ENCODE results near the gene BTBD6. TPM values are rescaled to one million over a fixed set of nuclear protein-coding genes. Genes with fewer than 3 reads are reported as not detected.

The BTBD6 gene
- total RNA-seq, 2 donors from 2014 or later, result 34.9 to 36.2 TPM

DNA sequence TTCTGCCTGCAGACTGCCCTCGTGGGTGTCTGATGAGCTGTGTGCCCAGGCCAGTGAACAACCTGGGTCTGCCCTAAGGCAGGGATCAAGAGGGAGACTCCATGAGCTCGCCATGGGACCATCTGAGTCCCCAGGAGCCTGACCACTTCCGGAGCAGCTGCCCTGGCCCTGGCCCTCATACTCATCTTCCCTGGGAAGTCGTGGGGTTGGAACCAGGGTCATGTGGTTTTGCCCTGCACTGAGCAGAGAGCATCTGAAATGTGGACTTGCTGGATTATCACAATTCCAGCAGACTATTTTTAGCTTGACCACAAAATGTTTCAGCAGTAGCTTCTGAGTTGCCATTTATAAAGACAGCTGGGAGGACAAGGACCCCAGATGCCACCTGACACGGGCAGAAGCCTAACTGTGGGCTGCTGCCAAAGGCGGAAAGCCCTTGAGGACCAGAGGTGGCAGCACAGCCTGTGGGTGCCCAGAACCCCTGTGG is 6.7 kb downstream of the BTBD6 start:
- ATAC-seq (no peak), DNase-seq (no peak)
- Mint-ChIP-seq H3K4me1 (peaks cover 17% of the 10 kb centered on the region), H3K36me3 (ENCODE audit: low read depth) (no peaks in the 10 kb centered on the region), H3K27me3 (no peaks in the 10 kb centered on the region), H3K27ac (no peak overlapping the region), H3K4me3 (no peak overlapping the region)
- no peaks in the 10 kb centered on the region for H3K9me3 ChIP-seq (ENCODE audit: control insufficient read depth, low read length, poor library complexity, severe bottlenecking)

DNA sequence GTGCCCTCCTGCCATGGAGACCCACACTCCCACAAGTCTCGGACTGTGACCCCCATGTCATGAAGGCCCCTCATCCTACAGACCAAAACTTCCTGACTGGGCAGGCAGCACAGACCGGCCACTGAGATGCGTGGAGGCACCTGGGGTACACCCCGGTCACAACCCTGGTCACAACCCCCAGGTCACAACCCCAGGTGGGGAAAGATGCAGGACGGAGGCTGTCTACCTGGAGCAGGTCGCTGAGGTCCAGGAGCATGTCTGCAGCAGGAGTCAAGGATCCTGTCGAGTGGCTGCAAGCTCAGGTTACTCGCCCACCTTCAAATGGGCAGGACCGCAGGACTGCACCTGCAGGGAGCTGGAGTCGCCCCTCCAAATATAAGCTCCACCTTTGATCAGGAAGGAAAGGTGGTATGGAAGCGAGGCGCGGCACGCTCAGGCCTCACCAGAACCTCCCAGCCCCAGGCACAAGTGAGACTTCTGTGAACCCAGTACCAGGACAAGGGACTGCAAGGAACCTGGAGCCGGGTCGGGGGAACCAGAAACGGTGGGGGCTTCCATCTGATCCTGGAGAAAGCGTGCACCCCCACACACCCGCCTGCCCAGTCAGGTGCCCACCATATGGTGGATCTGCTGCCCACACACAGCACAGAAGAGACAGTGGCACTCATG is 8.1 kb downstream of the BTBD6 start:
- Mint-ChIP-seq H3K27ac (no peak overlapping the region), H3K36me3 (ENCODE audit: low read depth) (no peaks in the 10 kb centered on the region), H3K4me1 (peaks cover 10% of the 10 kb centered on the region), H3K4me3 (peak overlapping the region; percentile 15), H3K27me3 (no peaks in the 10 kb centered on the region)
- no peak for ATAC-seq
- DNase-seq, result no peak
- H3K9me3 ChIP-seq (ENCODE audit: control insufficient read depth, low read length, poor library complexity, severe bottlenecking), result no peaks in the 10 kb centered on the region

DNA sequence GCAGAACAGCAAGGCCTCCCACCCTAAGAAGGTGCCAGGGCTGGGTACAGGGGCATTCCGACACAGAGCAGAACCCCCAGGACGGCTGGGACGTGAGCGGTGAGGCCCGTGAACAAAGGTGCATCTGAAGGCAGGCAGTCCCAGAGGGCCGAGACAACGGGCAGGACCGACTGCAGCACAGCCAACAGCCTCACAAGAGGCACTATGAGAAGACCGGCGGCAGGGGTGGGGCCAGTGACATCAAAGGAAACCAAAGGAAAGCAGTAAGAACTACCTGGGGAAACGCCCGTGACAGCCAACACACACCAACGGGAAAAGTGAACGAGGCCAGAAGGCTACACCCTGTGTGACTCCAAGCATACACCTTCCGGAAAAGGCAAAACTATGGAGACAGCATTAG is 9.1 kb downstream of the BTBD6 start:
- Mint-ChIP-seq H3K27ac (peak overlapping the region; percentile 11), H3K4me1 (peaks cover 9% of the 10 kb centered on the region), H3K4me3 (peak overlapping the region; percentile 69), H3K36me3 (ENCODE audit: low read depth) (no peaks in the 10 kb centered on the region), H3K27me3 (no peaks in the 10 kb centered on the region)
- ATAC-seq (peak; percentile 71), DNase-seq (no peak)
- no peaks in the 10 kb centered on the region for H3K9me3 ChIP-seq (ENCODE audit: control insufficient read depth, low read length, poor library complexity, severe bottlenecking)

DNA sequence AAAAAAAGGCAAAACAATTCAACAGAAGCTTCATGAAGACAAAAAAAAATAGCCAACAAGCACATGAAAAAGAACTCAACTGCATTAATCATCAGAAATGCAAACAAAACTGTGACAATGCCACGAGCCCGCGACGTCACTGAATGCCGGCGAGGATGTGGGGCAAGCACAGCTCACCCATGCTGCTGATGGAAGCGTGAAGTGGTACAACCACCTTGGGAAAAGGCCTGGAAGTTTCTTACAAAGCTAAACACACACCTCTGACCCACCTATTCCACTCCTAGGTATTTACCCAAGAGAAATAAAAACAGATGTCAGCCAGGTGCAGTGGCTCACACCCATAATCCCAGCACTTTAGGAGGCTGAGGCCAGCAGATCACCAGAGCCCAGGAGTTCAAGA is 10.5 kb downstream of the BTBD6 start:
- Mint-ChIP-seq H3K4me1 (peaks cover 9% of the 10 kb centered on the region), H3K4me3 (no peak overlapping the region), H3K27ac (no peak overlapping the region), H3K36me3 (ENCODE audit: low read depth) (no peaks in the 10 kb centered on the region), H3K27me3 (no peaks in the 10 kb centered on the region)
- no peak for DNase-seq
- ATAC-seq, result no peak
- H3K9me3 ChIP-seq (ENCODE audit: control insufficient read depth, low read length, poor library complexity, severe bottlenecking), result no peaks in the 10 kb centered on the region

DNA sequence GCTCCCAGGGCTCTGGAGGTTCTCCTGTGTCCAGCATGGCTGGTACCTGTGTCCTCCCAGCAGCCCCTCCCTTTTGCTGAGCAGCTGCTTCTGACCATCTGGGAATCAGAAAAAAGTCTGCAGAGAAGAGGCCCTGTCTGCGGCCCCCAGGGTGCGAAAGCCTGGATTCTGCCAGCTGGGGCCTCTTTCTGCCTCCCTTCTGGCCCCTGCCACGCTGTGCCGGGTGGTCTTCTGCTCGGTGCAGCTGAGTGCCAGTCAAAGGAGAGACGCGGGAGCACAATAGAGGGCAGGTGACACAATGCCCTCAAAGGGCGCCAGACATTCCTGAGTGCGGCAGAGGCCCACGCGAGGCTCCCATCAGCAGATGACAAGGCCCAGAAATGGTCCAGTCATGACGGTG is 12.6 kb downstream of the BTBD6 start:
- Mint-ChIP-seq H3K27ac (peak overlapping the region; percentile 16), H3K36me3 (ENCODE audit: low read depth) (no peaks in the 10 kb centered on the region), H3K4me1 (peaks cover 9% of the 10 kb centered on the region)

DNA sequence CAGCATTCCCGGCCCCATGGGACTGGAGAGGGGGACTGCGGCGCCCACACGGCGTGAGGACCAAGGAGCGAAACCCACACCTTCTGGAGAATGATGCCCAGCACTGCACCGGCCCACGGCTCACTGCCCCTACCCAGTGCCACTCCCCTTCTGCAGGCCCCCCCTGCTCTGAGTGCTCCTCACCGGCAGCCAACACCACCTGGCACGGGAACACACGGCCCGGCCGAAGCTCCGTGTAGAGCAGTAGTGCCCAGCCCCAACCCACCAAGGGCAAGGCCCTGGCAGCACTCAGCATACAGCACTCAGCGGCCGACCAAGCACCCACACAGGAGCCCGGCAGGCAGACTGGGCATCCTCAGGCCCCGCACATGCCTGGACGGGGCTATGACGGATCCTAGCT is 13.4 kb downstream of the BTBD6 start:
- H3K4me3 Mint-ChIP-seq, result no peak overlapping the region
- H3K36me3 Mint-ChIP-seq (ENCODE audit: low read depth), result peaks cover 3% of the 10 kb centered on the region
- H3K4me1 Mint-ChIP-seq, result peaks cover 13% of the 10 kb centered on the region
- H3K27ac Mint-ChIP-seq, result peak overlapping the region; percentile 16
- no peaks in the 10 kb centered on the region for H3K9me3 ChIP-seq (ENCODE audit: control insufficient read depth, low read length, poor library complexity, severe bottlenecking)
- no peaks in the 10 kb centered on the region for H3K27me3 Mint-ChIP-seq
- DNase-seq (no peak), ATAC-seq (no peak)

More for the DNA sequence above, 12.6 kb downstream of the BTBD6 start:
- no peaks in the 10 kb centered on the region for H3K9me3 ChIP-seq (ENCODE audit: control insufficient read depth, low read length, poor library complexity, severe bottlenecking)
- DNase-seq (no peak), ATAC-seq (no peak)
- H3K4me3 Mint-ChIP-seq, result no peak overlapping the region
- H3K27me3 Mint-ChIP-seq, result no peaks in the 10 kb centered on the region

DNA sequence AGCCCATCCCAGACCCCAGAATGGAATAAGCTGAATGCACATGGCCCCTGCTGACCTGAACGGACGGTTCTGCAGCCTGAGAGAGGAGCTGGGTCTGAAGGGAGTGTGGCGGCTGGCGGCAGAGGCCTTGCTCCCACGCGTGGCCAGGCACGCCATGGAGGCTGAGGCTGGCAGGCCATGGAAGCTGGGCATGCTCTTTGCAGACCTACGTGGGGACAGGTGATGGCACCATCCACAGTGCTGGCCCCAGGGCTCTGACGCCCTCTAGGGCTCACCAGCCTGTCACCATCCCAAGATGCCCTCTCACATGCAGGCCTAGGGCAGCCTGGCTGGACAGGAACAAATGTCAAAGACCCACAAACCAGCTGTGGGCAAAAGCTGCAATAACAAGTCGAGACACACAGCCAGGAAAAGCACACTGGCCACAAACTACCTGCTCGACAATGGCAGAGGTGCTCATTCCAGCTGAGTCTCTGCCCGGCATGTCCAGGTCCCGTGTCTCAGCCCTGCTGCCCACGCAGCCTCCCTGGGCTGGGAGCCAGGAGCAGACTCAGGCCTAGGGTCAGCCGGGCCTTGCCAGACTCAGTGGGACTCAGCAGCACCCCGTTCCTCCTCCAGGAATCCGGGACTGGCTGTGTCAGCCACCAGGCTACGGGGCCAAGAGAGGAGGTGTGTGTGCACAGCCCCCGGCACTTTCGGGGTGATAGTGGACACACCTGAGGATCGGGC is 19.7 kb downstream of the BTBD6 start:
- H3K9me3 ChIP-seq (ENCODE audit: control insufficient read depth, low read length, poor library complexity, severe bottlenecking), result no peaks in the 10 kb centered on the region
- Mint-ChIP-seq H3K27me3 (no peaks in the 10 kb centered on the region), H3K4me1 (peaks cover 12% of the 10 kb centered on the region), H3K27ac (no peak overlapping the region), H3K36me3 (ENCODE audit: low read depth) (peaks cover 6% of the 10 kb centered on the region), H3K4me3 (no peak overlapping the region)
- DNase-seq (no peak), ATAC-seq (no peak)

DNA sequence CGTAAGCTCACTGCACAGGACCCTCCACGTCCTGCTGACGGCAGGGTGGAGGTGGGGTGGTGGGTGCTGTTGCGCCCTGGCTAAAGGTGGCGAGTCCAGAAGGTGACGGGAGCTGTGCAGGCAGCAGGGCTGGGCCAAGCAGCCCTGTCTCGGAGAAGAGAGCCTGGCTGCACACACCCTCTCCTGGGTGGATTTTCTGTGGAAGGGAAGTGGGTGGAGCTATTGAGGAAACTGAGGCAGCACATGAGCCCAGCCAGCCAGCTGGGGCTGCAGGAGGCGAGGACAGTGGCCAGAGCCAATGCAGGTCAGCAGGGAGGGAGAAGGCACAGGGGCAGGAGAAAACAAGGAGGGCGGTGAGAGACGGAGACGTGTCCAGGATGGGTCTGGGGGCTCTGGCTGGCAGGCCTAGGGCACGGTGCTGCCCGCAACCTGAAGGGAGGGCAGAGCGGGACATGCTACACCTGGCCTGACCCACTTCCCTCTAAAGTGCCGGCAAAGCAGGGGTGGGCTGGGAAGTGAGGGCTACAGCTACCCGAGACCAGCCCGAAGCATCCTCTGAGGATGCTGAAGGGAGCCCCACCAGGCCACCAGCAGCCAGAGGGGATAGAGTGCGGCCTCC is 20.5 kb downstream of the BTBD6 start:
- no peaks in the 10 kb centered on the region for H3K9me3 ChIP-seq (ENCODE audit: control insufficient read depth, low read length, poor library complexity, severe bottlenecking)
- Mint-ChIP-seq H3K27ac (no peak overlapping the region), H3K27me3 (no peaks in the 10 kb centered on the region), H3K4me1 (peaks cover 14% of the 10 kb centered on the region), H3K4me3 (no peak overlapping the region), H3K36me3 (ENCODE audit: low read depth) (peaks cover 6% of the 10 kb centered on the region)
- DNase-seq (no peak), ATAC-seq (no peak)

DNA sequence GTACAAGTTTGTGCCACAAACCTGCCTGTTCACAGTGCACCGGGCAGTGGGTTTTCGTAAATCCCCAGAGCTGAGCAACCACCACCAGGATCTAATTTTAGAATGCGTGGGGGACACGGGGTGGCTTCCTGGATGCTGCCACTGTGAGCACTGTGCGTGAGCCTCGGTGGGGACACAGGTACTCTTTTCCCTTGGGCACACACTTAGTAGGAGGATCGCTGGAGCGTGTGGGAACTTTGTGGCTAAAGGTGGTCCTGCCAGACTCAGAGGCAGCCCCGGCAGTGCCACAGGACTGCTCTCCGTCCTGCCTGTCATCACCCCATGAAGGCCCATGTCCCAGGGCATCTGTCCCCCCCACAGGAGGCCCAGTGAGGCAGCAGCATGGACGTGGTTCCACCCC is 21.1 kb downstream of the BTBD6 start:
- H3K4me1 Mint-ChIP-seq, result peaks cover 17% of the 10 kb centered on the region
- no peaks in the 10 kb centered on the region for H3K9me3 ChIP-seq (ENCODE audit: control insufficient read depth, low read length, poor library complexity, severe bottlenecking)
- H3K36me3 Mint-ChIP-seq (ENCODE audit: low read depth), result peaks cover 6% of the 10 kb centered on the region
- H3K27ac Mint-ChIP-seq, result no peak overlapping the region
- no peak overlapping the region for H3K4me3 Mint-ChIP-seq
- no peaks in the 10 kb centered on the region for H3K27me3 Mint-ChIP-seq
- ATAC-seq (no peak), DNase-seq (no peak)

DNA sequence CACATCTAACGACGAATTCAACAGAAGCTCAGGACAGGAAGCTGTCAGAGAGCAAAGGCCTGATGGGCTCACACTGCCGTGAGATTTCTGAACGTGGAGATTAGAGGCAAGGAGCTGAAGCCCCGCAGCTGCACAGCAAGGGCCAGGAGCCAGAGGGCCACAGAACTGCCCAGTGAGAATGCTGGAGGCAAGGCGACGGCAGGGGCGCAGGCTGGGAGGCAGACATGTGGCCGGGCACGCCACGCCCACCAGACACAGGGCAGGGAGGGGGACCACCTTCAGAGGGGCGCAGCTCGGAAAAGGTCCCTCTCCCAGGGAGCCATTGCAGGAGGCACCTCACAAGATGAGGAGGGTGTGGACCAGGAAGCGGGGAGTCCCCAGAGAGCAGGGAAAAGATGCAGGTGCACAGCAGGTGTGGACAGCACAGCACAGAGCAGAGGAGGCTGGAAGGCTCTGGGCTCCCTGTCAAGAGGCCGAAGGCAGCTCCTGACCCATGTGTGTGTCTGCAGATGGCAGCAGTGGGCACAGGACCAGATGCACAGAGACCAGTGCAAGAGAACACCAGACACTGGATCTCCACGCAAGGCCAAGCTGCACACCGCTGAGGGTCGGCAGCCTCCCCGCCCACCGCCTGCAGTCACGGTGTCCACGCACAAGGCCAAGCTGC is 23.0 kb downstream of the BTBD6 start:
- no peaks in the 10 kb centered on the region for H3K27me3 Mint-ChIP-seq
- peaks cover 17% of the 10 kb centered on the region for H3K4me1 Mint-ChIP-seq
- no peaks in the 10 kb centered on the region for H3K9me3 ChIP-seq (ENCODE audit: control insufficient read depth, low read length, poor library complexity, severe bottlenecking)
- H3K4me3 Mint-ChIP-seq, result no peak overlapping the region
- DNase-seq (no peak), ATAC-seq (no peak)
- H3K27ac Mint-ChIP-seq, result no peak overlapping the region
- H3K36me3 Mint-ChIP-seq (ENCODE audit: low read depth), result peaks cover 6% of the 10 kb centered on the region

DNA sequence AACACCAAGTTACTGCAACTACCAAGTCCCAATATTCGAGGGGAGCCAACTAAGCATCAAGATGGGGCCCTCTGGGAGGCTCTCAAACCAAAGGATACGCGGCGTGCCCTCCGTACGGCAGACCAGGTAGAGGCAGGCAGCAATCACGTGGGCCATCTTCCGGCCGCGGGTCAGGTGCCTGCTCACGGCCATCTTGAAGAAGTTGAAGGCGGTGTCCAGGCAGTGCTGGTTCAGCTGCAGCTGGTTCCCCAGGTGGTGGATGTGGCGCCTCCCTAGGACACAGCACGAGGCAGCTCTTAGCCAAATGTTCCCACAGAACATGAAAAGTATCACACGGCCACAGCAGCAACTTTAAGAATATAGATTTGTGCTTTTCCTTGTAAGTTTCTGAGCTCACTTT is 24.3 kb downstream of the BTBD6 start:
- peaks cover 11% of the 10 kb centered on the region for H3K4me1 Mint-ChIP-seq
- H3K4me3 Mint-ChIP-seq, result no peak overlapping the region
- DNase-seq (no peak), ATAC-seq (no peak)
- no peak overlapping the region for H3K27ac Mint-ChIP-seq
- peaks cover 4% of the 10 kb centered on the region for H3K36me3 Mint-ChIP-seq (ENCODE audit: low read depth)
- no peaks in the 10 kb centered on the region for H3K27me3 Mint-ChIP-seq
- no peaks in the 10 kb centered on the region for H3K9me3 ChIP-seq (ENCODE audit: control insufficient read depth, low read length, poor library complexity, severe bottlenecking)

DNA sequence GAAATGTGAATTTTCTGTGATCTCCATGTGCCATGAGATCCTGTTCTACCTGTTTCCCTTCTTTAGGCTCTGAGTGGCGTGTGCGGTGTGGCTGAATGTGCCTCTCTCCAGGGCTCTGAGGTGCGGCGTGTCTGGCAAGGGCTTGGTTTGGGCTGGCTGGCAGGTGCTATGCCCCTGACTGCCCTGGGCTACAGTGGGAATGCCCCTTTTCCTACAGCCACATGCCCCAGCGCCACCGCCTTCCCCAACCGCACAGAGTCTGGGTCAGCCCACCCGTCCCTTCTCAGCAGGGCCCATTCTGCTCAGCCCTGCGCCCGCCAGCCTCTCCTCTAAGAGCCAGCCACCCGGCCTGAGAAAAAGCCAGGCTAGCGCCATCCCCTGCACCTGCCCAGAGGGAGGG is 24.7 kb downstream of the BTBD6 start:
- H3K9me3 ChIP-seq (ENCODE audit: control insufficient read depth, low read length, poor library complexity, severe bottlenecking), result no peaks in the 10 kb centered on the region
- Mint-ChIP-seq H3K4me1 (peaks cover 11% of the 10 kb centered on the region), H3K4me3 (no peak overlapping the region), H3K36me3 (ENCODE audit: low read depth) (peaks cover 4% of the 10 kb centered on the region), H3K27ac (no peak overlapping the region), H3K27me3 (no peaks in the 10 kb centered on the region)
- ATAC-seq (no peak), DNase-seq (no peak)

DNA sequence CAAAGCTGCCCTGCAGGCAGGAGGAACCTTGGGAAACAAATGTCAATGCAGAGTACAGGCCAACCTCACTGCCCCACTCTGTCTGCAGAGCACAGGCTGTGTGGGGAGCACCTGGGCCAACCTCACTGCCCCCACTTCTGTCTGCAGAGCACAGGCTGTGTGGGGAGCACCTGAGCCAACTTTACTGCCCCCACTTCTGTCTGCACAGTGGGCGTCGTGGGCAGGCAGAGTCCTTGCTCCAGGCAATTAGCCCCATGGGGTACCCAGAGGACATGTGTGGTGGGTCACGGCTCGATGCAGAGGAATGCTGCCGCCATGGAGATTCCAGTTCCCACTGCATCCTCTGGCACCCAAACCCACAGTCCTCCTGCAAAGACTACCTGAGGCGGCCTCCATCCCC is 26.3 kb downstream of the BTBD6 start:
- Mint-ChIP-seq H3K4me3 (no peak overlapping the region), H3K4me1 (peaks cover 15% of the 10 kb centered on the region), H3K27me3 (no peaks in the 10 kb centered on the region), H3K27ac (no peak overlapping the region), H3K36me3 (ENCODE audit: low read depth) (peaks cover 4% of the 10 kb centered on the region)
- DNase-seq (no peak), ATAC-seq (no peak)
- H3K9me3 ChIP-seq (ENCODE audit: control insufficient read depth, low read length, poor library complexity, severe bottlenecking), result no peaks in the 10 kb centered on the region

All from T-helper 17 cell (primary cell).